H1 (cell line): Measurements from ENCODE around the gene PDE9A. TPM values are rescaled to one million over a fixed set of nuclear protein-coding genes. Genes with fewer than 3 reads are reported as not detected.

Source experiments
- CTBP2 ChIP-seq: IDR thresholded peaks from 2 replicates; pipeline ENCODE4 v1.7.0; 2011; ENCODE audit warnings: borderline replicate concordance, mild to moderate bottlenecking, moderate library complexity, mixed read lengths, low read length; ENCODE audit not compliant: insufficient read depth, insufficient read length
- EZH2 ChIP-seq: fragments of 200-600 bp; sonication (generic); IDR thresholded peaks from 2 replicates; pipeline ENCODE4 v1.7.1; 2012; ENCODE audit warnings: low read depth, mild to moderate bottlenecking, moderate library complexity, low read length, inconsistent platforms; ENCODE audit not compliant: severe bottlenecking
- TBP ChIP-seq: IDR thresholded peaks from 2 replicates; pipeline ENCODE4 v1.6.1; 2011; ENCODE audit warnings: low read depth, low read length, improper control_type of control experiment
- polyA plus RNA-seq, 7 experiments: library from polyadenylated mRNA; depleted of rRNA in 3 of 7; stranded (reverse) in 5 of 7; unstranded in 2 of 7; fragments of >200 nt in 5 of 7; fragments of 200-250 nt in 2 of 7; gene quantifications; 1 replicate in 5 of 7; 2 replicates in 1 of 7; 4 replicates in 1 of 7; pipeline versions ENCODE4 v1.2.1 to v1.2.3, GENCODE V29; 2011 to 2013; ENCODE audit warnings: missing spikeins in 2 of 7, mixed read lengths in 2 of 7
- total RNA-seq: library from RNA; stranded (reverse); fragmentation: NEBNext Ultra II Directional; extraction: Animal tissue kit (Norgen Biotek cat#: 25700); gene quantifications from 2 replicates; pipeline ENCODE4 v1.2.1, GENCODE V29; 2021
- TF ChIP-seq, protein P1 (sequence below), 3 experiments: IDR thresholded peaks; 1 replicate in 2 of 3; 2 replicates in 1 of 3; pipeline versions ENCODE4 v1.5.1 to v1.6.1; 2011; ENCODE audit warnings: low read length in 3 of 3, mild to moderate bottlenecking in 3 of 3, inconsistent platforms in 2 of 3, low read depth in 1 of 3, moderate library complexity in 1 of 3; ENCODE audit not compliant: insufficient read depth in 1 of 3; ENCODE audit errors: control extremely low read depth in 1 of 3

PDE9A gene
- total and polyA plus RNA-seq, 2 of the 8 experiments (the other 6 are each of a cell fraction or from before 2014, with no cell fraction given), result 39.2 to 45.9 TPM

GRCh38 chr21:42745511-42746239, 92.3 kb downstream of the PDE9A start (continued):
- TF ChIP-seq CTBP2 (no peak), TBP (no peak), EZH2 (no peak)
- TF ChIP-seq, protein P1, sequence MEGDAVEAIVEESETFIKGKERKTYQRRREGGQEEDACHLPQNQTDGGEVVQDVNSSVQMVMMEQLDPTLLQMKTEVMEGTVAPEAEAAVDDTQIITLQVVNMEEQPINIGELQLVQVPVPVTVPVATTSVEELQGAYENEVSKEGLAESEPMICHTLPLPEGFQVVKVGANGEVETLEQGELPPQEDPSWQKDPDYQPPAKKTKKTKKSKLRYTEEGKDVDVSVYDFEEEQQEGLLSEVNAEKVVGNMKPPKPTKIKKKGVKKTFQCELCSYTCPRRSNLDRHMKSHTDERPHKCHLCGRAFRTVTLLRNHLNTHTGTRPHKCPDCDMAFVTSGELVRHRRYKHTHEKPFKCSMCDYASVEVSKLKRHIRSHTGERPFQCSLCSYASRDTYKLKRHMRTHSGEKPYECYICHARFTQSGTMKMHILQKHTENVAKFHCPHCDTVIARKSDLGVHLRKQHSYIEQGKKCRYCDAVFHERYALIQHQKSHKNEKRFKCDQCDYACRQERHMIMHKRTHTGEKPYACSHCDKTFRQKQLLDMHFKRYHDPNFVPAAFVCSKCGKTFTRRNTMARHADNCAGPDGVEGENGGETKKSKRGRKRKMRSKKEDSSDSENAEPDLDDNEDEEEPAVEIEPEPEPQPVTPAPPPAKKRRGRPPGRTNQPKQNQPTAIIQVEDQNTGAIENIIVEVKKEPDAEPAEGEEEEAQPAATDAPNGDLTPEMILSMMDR (IDR thresholded peaks at IDR 0.05; ENCODE audit: control extremely low read depth in 1 of 3, insufficient read depth in 1 of 3, low read depth in 1 of 3, low read length in 3 of 3), result no peak
